ENCODE data around the gene NLRP6.

GRCh38 chr11:283405-284104, 5.3 kb downstream of the NLRP6 start:
- TF ChIP-seq, protein P1, sequence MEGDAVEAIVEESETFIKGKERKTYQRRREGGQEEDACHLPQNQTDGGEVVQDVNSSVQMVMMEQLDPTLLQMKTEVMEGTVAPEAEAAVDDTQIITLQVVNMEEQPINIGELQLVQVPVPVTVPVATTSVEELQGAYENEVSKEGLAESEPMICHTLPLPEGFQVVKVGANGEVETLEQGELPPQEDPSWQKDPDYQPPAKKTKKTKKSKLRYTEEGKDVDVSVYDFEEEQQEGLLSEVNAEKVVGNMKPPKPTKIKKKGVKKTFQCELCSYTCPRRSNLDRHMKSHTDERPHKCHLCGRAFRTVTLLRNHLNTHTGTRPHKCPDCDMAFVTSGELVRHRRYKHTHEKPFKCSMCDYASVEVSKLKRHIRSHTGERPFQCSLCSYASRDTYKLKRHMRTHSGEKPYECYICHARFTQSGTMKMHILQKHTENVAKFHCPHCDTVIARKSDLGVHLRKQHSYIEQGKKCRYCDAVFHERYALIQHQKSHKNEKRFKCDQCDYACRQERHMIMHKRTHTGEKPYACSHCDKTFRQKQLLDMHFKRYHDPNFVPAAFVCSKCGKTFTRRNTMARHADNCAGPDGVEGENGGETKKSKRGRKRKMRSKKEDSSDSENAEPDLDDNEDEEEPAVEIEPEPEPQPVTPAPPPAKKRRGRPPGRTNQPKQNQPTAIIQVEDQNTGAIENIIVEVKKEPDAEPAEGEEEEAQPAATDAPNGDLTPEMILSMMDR (conservative IDR thresholded peaks at IDR 0.05) = no peak
- TF ChIP-seq EZH2 (IDR thresholded peaks at IDR 0.05; ENCODE audit: low read depth) = no peak

All from PC-9 (cell line).